Vagina (tissue), 2 donors: ENCODE results near the gene SLC4A1. TPM values are rescaled to one million over a fixed set of nuclear protein-coding genes. Genes with fewer than 3 reads are reported as not detected.

Experiments
- DNase-seq, 2 donors: peaks; one replicate each; pipeline ENCODE4 v3.0.0-alpha.2; 2017; ENCODE audit errors: extremely low spot score in 2 of 2
- H3K27ac ChIP-seq: fragments of 200-600 bp; sonication (generic); one replicate; pipeline ENCODE4 v1.5.1; 2019
- H3K27me3 ChIP-seq: fragments of 200-600 bp; sonication (generic); one replicate; pipeline ENCODE4 v1.5.1; 2019
- H3K36me3 ChIP-seq, 2 donors: fragments of 200-600 bp; sonication (generic); one replicate each; pipeline ENCODE4 v1.5.1; 2017 to 2019
- H3K4me1 ChIP-seq: fragments of 200-600 bp; sonication (generic); one replicate; pipeline ENCODE4 v1.5.1; 2019
- H3K4me3 ChIP-seq, 2 donors: fragments of 200-600 bp; sonication (generic); 1 replicate in 1 of 2; 2 replicates in 1 of 2; pipeline ENCODE4 v1.5.1; 2016 to 2019
- H3K9me3 ChIP-seq: fragments of 200-600 bp; sonication (generic); one replicate; pipeline ENCODE4 v1.5.1; 2019
- POLR2A ChIP-seq, 2 donors: fragments of 450-650 bp; IDR thresholded peaks; one replicate each; pipeline ENCODE4 v1.6.1; 2017; ENCODE audit warnings: antibody characterized with exemption in 2 of 2, mild to moderate bottlenecking in 2 of 2, moderate library complexity in 2 of 2
- POLR2AphosphoS5 ChIP-seq, 2 donors: sonication (generic); formaldehyde crosslinking; IDR thresholded peaks; one replicate each; pipeline ENCODE4 v1.9.0; 2017; ENCODE audit warnings: antibody characterized with exemption in 2 of 2, mild to moderate bottlenecking in 2 of 2, low read depth in 1 of 2; ENCODE audit not compliant: insufficient read depth in 1 of 2
- intact Hi-C: fragments of 100-400 bp; cut with DNase I; formaldehyde crosslinking; loops from one replicate; pipeline ENCODE4 v1.15.1; 2023
- total RNA-seq: library from RNA; depleted of rRNA; stranded (reverse); fragments of >200 nt; gene quantifications from one replicate; pipeline ENCODE4 v1.2.3, GENCODE V29; 2016
- TF ChIP-seq, protein P1 (sequence below), 3 experiments: fragments of 450-650 bp in 2 of 3; fragments of 200-600 bp in 1 of 3; sonication (generic) in 1 of 3; IDR thresholded peaks; one replicate each; pipeline ENCODE4 v1.5.1; 2017 to 2019; ENCODE audit warnings: antibody characterized with exemption in 3 of 3, mild to moderate bottlenecking in 2 of 3, moderate library complexity in 2 of 3

The SLC4A1 gene
- total RNA-seq, 1 donor from 2014 or later, result not detected

GRCh38 chr17:44222112-44222869 is 45.6 kb downstream of the SLC4A1 start:
- Histone ChIP-seq H3K27me3 (no peaks in the 10 kb centered on the region), H3K4me3 (peak overlapping the region; percentile 76 to 92), H3K9me3 (no peaks in the 10 kb centered on the region), H3K4me1 (peaks cover 34% of the 10 kb centered on the region), H3K36me3 (no peaks in the 10 kb centered on the region), H3K27ac (peak overlapping the region; percentile 100)
- TF ChIP-seq POLR2A (IDR thresholded peaks at IDR 0.05), result peak; percentile 38 to 47
- TF ChIP-seq, protein P1, sequence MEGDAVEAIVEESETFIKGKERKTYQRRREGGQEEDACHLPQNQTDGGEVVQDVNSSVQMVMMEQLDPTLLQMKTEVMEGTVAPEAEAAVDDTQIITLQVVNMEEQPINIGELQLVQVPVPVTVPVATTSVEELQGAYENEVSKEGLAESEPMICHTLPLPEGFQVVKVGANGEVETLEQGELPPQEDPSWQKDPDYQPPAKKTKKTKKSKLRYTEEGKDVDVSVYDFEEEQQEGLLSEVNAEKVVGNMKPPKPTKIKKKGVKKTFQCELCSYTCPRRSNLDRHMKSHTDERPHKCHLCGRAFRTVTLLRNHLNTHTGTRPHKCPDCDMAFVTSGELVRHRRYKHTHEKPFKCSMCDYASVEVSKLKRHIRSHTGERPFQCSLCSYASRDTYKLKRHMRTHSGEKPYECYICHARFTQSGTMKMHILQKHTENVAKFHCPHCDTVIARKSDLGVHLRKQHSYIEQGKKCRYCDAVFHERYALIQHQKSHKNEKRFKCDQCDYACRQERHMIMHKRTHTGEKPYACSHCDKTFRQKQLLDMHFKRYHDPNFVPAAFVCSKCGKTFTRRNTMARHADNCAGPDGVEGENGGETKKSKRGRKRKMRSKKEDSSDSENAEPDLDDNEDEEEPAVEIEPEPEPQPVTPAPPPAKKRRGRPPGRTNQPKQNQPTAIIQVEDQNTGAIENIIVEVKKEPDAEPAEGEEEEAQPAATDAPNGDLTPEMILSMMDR (IDR thresholded peaks at IDR 0.05), result no peak
- TF ChIP-seq POLR2AphosphoS5 (IDR thresholded peaks at IDR 0.05; ENCODE audit: insufficient read depth in 1 of 2, low read depth in 1 of 2), result peak; percentile 36 to 79
- intact Hi-C loops, result no loop called here
- no peak for DNase-seq

GRCh38 chr17:44221862-44222111 is 46.1 kb downstream of the SLC4A1 start:
- Histone ChIP-seq H3K36me3 (no peaks in the 10 kb centered on the region), H3K27ac (peak overlapping the region; percentile 100), H3K9me3 (no peaks in the 10 kb centered on the region), H3K27me3 (no peaks in the 10 kb centered on the region), H3K4me3 (peak overlapping the region; percentile 76 to 92), H3K4me1 (peaks cover 39% of the 10 kb centered on the region)
- TF ChIP-seq POLR2AphosphoS5 (IDR thresholded peaks at IDR 0.05; ENCODE audit: insufficient read depth in 1 of 2, low read depth in 1 of 2) (no peak), POLR2A (IDR thresholded peaks at IDR 0.05) (no peak)
- TF ChIP-seq, protein P1 (IDR thresholded peaks at IDR 0.05), result no peak
- intact Hi-C loops, result no loop called here
- DNase-seq, result no peak

GRCh38 chr17:44221084-44221861 is 46.7 kb downstream of the SLC4A1 start:
- peak overlapping the region; percentile 100 for H3K27ac ChIP-seq
- no peaks in the 10 kb centered on the region for H3K9me3 ChIP-seq
- no peak for DNase-seq
- peaks cover 0 to 2% of the 10 kb centered on the region in 2 donors for H3K36me3 ChIP-seq
- H3K27me3 ChIP-seq, result no peaks in the 10 kb centered on the region
- intact Hi-C loops, result no loop called here
- TF ChIP-seq POLR2AphosphoS5 (IDR thresholded peaks at IDR 0.05; ENCODE audit: insufficient read depth in 1 of 2, low read depth in 1 of 2), result no peak
- no peak for TF ChIP-seq POLR2A (IDR thresholded peaks at IDR 0.05)
- TF ChIP-seq, protein P1 (IDR thresholded peaks at IDR 0.05), result no peak
- peaks cover 44% of the 10 kb centered on the region for H3K4me1 ChIP-seq
- peak overlapping the region; percentile 76 to 92 for H3K4me3 ChIP-seq

- H3K9me3 ChIP-seq, result no peaks in the 10 kb centered on the region
- DNase-seq, result no peak
- intact Hi-C loops, result no loop called here
- H3K36me3 ChIP-seq, result peaks cover 0 to 10% of the 10 kb centered on the region in 2 donors
- TF ChIP-seq POLR2AphosphoS5 (IDR thresholded peaks at IDR 0.05; ENCODE audit: insufficient read depth in 1 of 2, low read depth in 1 of 2) (peak in 1 of 2 donors; percentile 44), POLR2A (IDR thresholded peaks at IDR 0.05) (no peak)
- TF ChIP-seq, protein P1 (IDR thresholded peaks at IDR 0.05), result no peak
- peak overlapping the region; percentile 76 to 92 for H3K4me3 ChIP-seq
- no peaks in the 10 kb centered on the region for H3K27me3 ChIP-seq
- H3K4me1 ChIP-seq, result peaks cover 45% of the 10 kb centered on the region
- H3K27ac ChIP-seq, result peak overlapping the region; percentile 100
Measured at GRCh38 chr17:44220213-44221083, 47.5 kb downstream of the SLC4A1 start.
